PFSK-1 (cell line): ENCODE measurements around the gene CACNA1A.

Experiments used
- POLR2AphosphoS5 ChIP-seq: IDR thresholded peaks from 2 replicates; pipeline ENCODE4 v1.6.1; 2012; ENCODE audit warnings: low read depth, mild to moderate bottlenecking, control low read depth, low read length, moderate library complexity
- SIN3A ChIP-seq: IDR thresholded peaks from 2 replicates; pipeline ENCODE4 v1.6.1; 2012; ENCODE audit warnings: mild to moderate bottlenecking, low read length, moderate library complexity, borderline replicate concordance; ENCODE audit not compliant: insufficient read depth
- TAF1 ChIP-seq: IDR thresholded peaks from 2 replicates; pipeline ENCODE4 v1.6.1; 2012; ENCODE audit warnings: low read length, control low read depth, borderline replicate concordance; ENCODE audit not compliant: insufficient read depth
- TF ChIP-seq, protein P1 (sequence below), 2 experiments: IDR thresholded peaks; 2 replicates each; pipeline versions ENCODE4 v1.6.1 to v1.8.0; 2011 to 2012; ENCODE audit warnings: low read depth in 2 of 2, low read length in 2 of 2, control low read depth in 1 of 2, inconsistent platforms in 1 of 2, mild to moderate bottlenecking in 1 of 2, moderate library complexity in 1 of 2; ENCODE audit not compliant: insufficient read depth in 1 of 2

GRCh38 chr19:13328241-13328640 is 178.0 kb downstream of the CACNA1A start:
- TF ChIP-seq POLR2AphosphoS5: no peak
- TF ChIP-seq, protein P1, sequence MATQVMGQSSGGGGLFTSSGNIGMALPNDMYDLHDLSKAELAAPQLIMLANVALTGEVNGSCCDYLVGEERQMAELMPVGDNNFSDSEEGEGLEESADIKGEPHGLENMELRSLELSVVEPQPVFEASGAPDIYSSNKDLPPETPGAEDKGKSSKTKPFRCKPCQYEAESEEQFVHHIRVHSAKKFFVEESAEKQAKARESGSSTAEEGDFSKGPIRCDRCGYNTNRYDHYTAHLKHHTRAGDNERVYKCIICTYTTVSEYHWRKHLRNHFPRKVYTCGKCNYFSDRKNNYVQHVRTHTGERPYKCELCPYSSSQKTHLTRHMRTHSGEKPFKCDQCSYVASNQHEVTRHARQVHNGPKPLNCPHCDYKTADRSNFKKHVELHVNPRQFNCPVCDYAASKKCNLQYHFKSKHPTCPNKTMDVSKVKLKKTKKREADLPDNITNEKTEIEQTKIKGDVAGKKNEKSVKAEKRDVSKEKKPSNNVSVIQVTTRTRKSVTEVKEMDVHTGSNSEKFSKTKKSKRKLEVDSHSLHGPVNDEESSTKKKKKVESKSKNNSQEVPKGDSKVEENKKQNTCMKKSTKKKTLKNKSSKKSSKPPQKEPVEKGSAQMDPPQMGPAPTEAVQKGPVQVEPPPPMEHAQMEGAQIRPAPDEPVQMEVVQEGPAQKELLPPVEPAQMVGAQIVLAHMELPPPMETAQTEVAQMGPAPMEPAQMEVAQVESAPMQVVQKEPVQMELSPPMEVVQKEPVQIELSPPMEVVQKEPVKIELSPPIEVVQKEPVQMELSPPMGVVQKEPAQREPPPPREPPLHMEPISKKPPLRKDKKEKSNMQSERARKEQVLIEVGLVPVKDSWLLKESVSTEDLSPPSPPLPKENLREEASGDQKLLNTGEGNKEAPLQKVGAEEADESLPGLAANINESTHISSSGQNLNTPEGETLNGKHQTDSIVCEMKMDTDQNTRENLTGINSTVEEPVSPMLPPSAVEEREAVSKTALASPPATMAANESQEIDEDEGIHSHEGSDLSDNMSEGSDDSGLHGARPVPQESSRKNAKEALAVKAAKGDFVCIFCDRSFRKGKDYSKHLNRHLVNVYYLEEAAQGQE (IDR thresholded peaks at IDR 0.05; ENCODE audit: insufficient read depth in 1 of 2, low read depth in 2 of 2, low read length in 2 of 2): no peak
- TF ChIP-seq SIN3A: no peak
- no peak for TF ChIP-seq TAF1
